ENCODE data around the gene RPH3AL.

DNA sequence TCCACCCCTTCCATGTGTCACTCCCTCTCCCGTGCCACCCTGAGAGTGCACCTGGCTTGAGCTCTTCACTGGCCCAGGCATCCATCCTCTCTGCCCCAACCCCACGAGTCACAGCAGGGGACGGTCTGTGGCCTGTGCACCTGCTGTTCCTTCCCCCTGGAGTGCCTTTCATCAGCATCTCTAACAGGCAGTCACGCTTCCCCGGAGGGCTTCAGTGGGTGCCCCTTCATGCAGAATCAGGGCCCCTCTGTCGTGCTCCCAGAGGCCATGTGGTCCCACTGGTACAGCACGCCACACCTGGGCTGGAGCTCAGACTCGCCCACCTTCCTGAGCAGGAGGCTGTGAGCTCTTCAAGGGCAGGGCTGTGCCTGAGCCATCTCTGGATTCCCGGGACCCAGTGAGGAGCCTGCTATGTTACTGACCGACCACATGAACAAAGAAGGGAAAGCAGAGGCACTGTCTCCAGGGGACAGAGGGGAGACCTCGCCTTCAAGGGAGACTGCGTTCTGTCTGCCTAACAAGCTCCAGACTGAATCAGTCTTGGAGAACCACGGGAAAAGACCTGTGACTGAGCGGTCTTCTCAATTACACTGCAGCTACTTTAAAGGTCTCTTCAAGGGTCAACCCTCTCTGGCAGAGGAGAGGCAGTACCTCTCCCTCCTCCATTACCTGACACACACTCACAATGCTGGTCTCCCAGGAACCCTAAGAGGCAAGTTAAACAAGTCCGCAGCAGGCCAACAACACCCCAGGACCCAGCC is 92.4 kb downstream of the RPH3AL start:
- TF ChIP-seq CTCF (IDR thresholded peaks at IDR 0.05) (no peak), POLR2A (IDR thresholded peaks at IDR 0.05) (no peak)
